Immature natural killer cell (primary cell): ENCODE measurements around the gene PDE3A. TPM values are rescaled to one million over a fixed set of nuclear protein-coding genes. Genes with fewer than 3 reads are reported as not detected.
"Not testable (repeated sequence)": the region's sequence is repeated elsewhere in the genome, so short reads cannot be mapped to it uniquely, and the experiment has no call there.

ENCODE experiments used
- DNase-seq, 3 donors: peaks; one replicate each; pipeline ENCODE4 v3.0.0; 2022; ENCODE audit warnings: mixed read lengths in 1 of 3
- H3K27ac Mint-ChIP-seq, 6 donors: one replicate each; pipeline ENCODE4 v1.8.0; 2020; ENCODE audit warnings: mixed read lengths in 6 of 6, mild to moderate bottlenecking in 5 of 6, inconsistent platforms in 4 of 6, moderate library complexity in 3 of 6
- H3K27me3 Mint-ChIP-seq, 3 donors: one replicate each; pipeline ENCODE4 v1.8.0; 2020 to 2021; ENCODE audit warnings: low read depth in 3 of 3, mild to moderate bottlenecking in 3 of 3, mixed read lengths in 3 of 3, moderate library complexity in 3 of 3, inconsistent platforms in 1 of 3
- H3K36me3 Mint-ChIP-seq, 3 donors: one replicate each; pipeline ENCODE4 v1.8.0; 2020; ENCODE audit warnings: mixed read lengths in 3 of 3, inconsistent platforms in 2 of 3, mild to moderate bottlenecking in 2 of 3
- H3K4me1 Mint-ChIP-seq, 2 donors: one replicate each; pipeline ENCODE4 v1.8.0; 2020; ENCODE audit warnings: inconsistent platforms in 2 of 2, mild to moderate bottlenecking in 2 of 2, mixed read lengths in 2 of 2, moderate library complexity in 1 of 2
- H3K4me3 Mint-ChIP-seq, 5 donors: one replicate each; pipeline ENCODE4 v1.8.0; 2020; ENCODE audit warnings: mild to moderate bottlenecking in 5 of 5, mixed read lengths in 5 of 5, inconsistent platforms in 3 of 5, moderate library complexity in 3 of 5
- H3K9me3 Mint-ChIP-seq, 6 donors: one replicate each; pipeline ENCODE4 v1.8.0; 2020; ENCODE audit warnings: mild to moderate bottlenecking in 6 of 6, mixed read lengths in 6 of 6, inconsistent platforms in 4 of 6, moderate library complexity in 3 of 6
- polyA plus RNA-seq, 3 donors: library from polyadenylated mRNA; unstranded; fragments of 300-500 nt; fragmentation: Illumina TruSeq; gene quantifications; one replicate each; pipeline ENCODE4 v1.2.3, GENCODE V29; 2021

PDE3A gene
- polyA plus RNA-seq, 3 donors from 2014 or later, result 0.08 TPM; not detected in 2

DNA sequence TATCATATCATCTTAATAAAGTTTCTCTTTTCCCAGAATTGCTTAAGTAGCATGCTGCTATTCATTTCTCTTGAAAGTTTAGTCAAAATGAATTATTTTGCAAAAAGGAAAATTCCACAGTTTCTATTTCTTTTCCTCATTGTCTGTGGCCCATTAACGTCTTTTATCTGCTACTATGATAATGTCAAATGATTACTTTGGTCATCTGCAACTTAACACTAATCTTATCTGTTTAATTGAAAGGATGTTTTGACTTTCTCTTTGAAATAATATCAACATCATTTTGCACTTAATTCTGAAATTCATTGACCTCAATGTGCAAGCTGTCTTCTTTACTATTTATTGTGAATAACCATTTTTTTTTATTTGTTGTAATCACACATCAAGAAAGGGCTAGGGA, 180.3 kb downstream of the PDE3A start:
- H3K27me3 Mint-ChIP-seq, result peaks cover 0 to 2% (median 0%) of the 10 kb centered on the region in 3 donors
- H3K4me3 Mint-ChIP-seq, result no peak overlapping the region

GRCh38 chr12:20549108-20549719, 180.9 kb downstream of the PDE3A start:
- Mint-ChIP-seq H3K9me3 (no peaks in the 10 kb centered on the region), H3K36me3 (no peaks in the 10 kb centered on the region), H3K4me1 (no peaks in the 10 kb centered on the region), H3K27me3 (peaks cover 0 to 2% (median 0%) of the 10 kb centered on the region in 3 donors), H3K27ac (no peak overlapping the region), H3K4me3 (no peak overlapping the region)
- no peak for DNase-seq

More for the DNA sequence above, 180.3 kb downstream of the PDE3A start:
- no peaks in the 10 kb centered on the region for H3K9me3 Mint-ChIP-seq
- DNase-seq, result no peak
- no peak overlapping the region for H3K27ac Mint-ChIP-seq
- H3K4me1 Mint-ChIP-seq, result no peaks in the 10 kb centered on the region
- no peaks in the 10 kb centered on the region for H3K36me3 Mint-ChIP-seq

DNA sequence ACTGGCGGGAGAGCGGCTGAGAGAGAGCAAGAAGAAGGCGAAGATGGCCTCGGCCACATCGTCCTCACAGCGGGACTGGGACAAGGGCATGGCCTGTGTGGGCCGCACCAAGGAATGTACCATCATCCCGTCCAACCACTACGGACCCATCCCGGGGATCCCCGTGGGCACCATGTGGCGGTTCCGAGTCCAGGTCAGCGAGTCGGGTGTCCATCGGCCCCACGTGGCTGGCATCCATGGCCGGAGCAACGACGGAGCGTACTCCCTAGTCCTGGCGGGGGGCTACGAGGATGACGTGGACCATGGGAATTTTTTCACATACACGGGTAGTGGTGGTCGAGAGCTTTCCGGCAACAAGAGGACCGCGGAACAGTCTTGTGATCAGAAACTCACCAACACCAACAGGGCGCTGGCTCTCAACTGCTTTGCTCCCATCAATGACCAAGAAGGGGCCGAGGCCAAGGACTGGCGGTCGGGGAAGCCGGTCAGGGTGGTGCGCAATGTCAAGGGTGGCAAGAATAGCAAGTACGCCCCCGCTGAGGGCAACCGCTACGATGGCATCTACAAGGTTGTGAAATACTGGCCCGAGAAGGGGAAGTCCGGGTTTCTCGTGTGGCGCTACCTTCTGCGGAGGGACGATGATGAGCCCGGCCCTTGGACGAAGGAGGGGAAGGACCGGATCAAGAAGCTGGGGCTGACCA, 183.6 kb downstream of the PDE3A start:
- H3K4me1 Mint-ChIP-seq, H3K4me3 Mint-ChIP-seq, H3K36me3 Mint-ChIP-seq, H3K27me3 Mint-ChIP-seq, H3K9me3 Mint-ChIP-seq, H3K27ac Mint-ChIP-seq, DNase-seq: not testable (repeated sequence)

GRCh38 chr12:20552586-20552985, 184.2 kb downstream of the PDE3A start:
- not testable (repeated sequence) for H3K4me3 Mint-ChIP-seq, H3K4me1 Mint-ChIP-seq, H3K27ac Mint-ChIP-seq, DNase-seq, H3K27me3 Mint-ChIP-seq, H3K36me3 Mint-ChIP-seq, H3K9me3 Mint-ChIP-seq

DNA sequence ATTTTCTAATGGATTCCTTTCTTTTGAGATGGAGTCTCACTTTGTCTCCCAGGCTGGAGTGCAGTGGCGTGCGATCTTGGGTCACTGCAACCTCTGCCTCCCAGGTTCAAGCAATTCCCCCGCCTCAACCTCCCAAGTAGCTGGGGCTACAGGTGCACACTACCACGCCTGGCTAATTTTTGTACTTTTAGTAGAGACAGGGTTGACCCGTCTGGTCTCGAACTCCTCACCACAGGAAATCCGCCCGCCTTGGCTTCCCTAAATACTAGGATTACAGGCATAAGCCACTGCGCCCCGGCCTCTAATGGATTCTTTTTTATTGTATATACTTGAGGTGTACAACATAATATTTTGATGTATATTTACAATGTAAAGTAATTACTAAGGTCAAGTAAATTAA, 186.7 kb downstream of the PDE3A start:
- H3K4me3 Mint-ChIP-seq, result no peak overlapping the region
- no peak for DNase-seq
- no peaks in the 10 kb centered on the region for H3K4me1 Mint-ChIP-seq

DNA sequence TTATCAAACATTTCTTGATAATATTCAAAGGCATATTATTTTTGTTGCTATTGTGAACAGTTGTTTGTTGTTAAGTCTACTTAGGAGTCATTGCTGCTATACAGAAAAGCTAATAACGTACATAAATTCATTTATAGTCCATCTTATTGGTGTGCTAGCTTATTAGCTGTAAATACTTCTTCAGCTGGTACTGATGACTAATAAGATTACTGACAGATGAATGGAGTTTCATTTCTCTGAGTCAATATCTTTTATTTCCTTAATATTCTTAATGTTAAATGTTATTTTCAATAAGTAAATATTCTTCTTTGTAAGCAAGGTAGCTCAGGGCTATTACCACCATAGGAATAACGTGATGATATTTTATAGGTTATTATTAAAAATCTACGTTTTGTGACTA, 187.4 kb downstream of the PDE3A start:
- Mint-ChIP-seq H3K9me3 (no peaks in the 10 kb centered on the region), H3K27me3 (peaks cover 0 to 6% (median 0%) of the 10 kb centered on the region in 3 donors), H3K4me3 (no peak overlapping the region), H3K27ac (no peak overlapping the region), H3K36me3 (no peaks in the 10 kb centered on the region), H3K4me1 (no peaks in the 10 kb centered on the region)
- DNase-seq, result no peak

More for the DNA sequence above, 186.7 kb downstream of the PDE3A start:
- H3K27ac Mint-ChIP-seq, result no peak overlapping the region
- peaks cover 0 to 4% (median 0%) of the 10 kb centered on the region in 3 donors for H3K27me3 Mint-ChIP-seq
- H3K9me3 Mint-ChIP-seq, result no peaks in the 10 kb centered on the region
- H3K36me3 Mint-ChIP-seq, result no peaks in the 10 kb centered on the region

GRCh38 chr12:20557096-20557495, 188.8 kb downstream of the PDE3A start:
- no peaks in the 10 kb centered on the region for H3K4me1 Mint-ChIP-seq
- H3K36me3 Mint-ChIP-seq, result no peaks in the 10 kb centered on the region
- DNase-seq, result no peak

GRCh38 chr12:20560935-20561334, 192.6 kb downstream of the PDE3A start:
- H3K4me1 Mint-ChIP-seq, result no peaks in the 10 kb centered on the region
- peaks cover 0 to 6% (median 4%) of the 10 kb centered on the region in 3 donors for H3K27me3 Mint-ChIP-seq
- DNase-seq, result no peak

More at GRCh38 chr12:20557096-20557495, 188.8 kb downstream of the PDE3A start:
- Mint-ChIP-seq H3K27me3 (peaks cover 0 to 6% (median 0%) of the 10 kb centered on the region in 3 donors), H3K4me3 (no peak overlapping the region), H3K27ac (no peak overlapping the region), H3K9me3 (no peaks in the 10 kb centered on the region)

GRCh38 chr12:20561871-20562270, 193.5 kb downstream of the PDE3A start:
- Mint-ChIP-seq H3K4me3 (no peak overlapping the region), H3K27me3 (peaks cover 0 to 6% (median 4%) of the 10 kb centered on the region in 3 donors), H3K36me3 (no peaks in the 10 kb centered on the region), H3K9me3 (no peaks in the 10 kb centered on the region), H3K4me1 (no peaks in the 10 kb centered on the region), H3K27ac (no peak overlapping the region)
- DNase-seq, result no peak

More at GRCh38 chr12:20560935-20561334, 192.6 kb downstream of the PDE3A start:
- H3K36me3 Mint-ChIP-seq, result no peaks in the 10 kb centered on the region
- no peak overlapping the region for H3K4me3 Mint-ChIP-seq
- H3K9me3 Mint-ChIP-seq, result no peaks in the 10 kb centered on the region
- H3K27ac Mint-ChIP-seq, result no peak overlapping the region

GRCh38 chr12:20567413-20567812, 199.1 kb downstream of the PDE3A start:
- DNase-seq, result no peak
- Mint-ChIP-seq H3K27me3 (peaks cover 0 to 6% (median 0%) of the 10 kb centered on the region in 3 donors), H3K27ac (no peak overlapping the region), H3K9me3 (no peaks in the 10 kb centered on the region), H3K4me3 (no peak overlapping the region), H3K4me1 (no peaks in the 10 kb centered on the region), H3K36me3 (no peaks in the 10 kb centered on the region)

GRCh38 chr12:20572451-20572850, 204.1 kb downstream of the PDE3A start:
- H3K27ac Mint-ChIP-seq, result no peak overlapping the region
- DNase-seq, result no peak
- no peaks in the 10 kb centered on the region for H3K4me1 Mint-ChIP-seq
- peaks cover 0 to under 1% (median 0%) of the 10 kb centered on the region in 6 donors for H3K9me3 Mint-ChIP-seq
- H3K27me3 Mint-ChIP-seq, result peaks cover 0 to 4% (median 0%) of the 10 kb centered on the region in 3 donors
- no peak overlapping the region for H3K4me3 Mint-ChIP-seq
- H3K36me3 Mint-ChIP-seq, result no peaks in the 10 kb centered on the region

DNA sequence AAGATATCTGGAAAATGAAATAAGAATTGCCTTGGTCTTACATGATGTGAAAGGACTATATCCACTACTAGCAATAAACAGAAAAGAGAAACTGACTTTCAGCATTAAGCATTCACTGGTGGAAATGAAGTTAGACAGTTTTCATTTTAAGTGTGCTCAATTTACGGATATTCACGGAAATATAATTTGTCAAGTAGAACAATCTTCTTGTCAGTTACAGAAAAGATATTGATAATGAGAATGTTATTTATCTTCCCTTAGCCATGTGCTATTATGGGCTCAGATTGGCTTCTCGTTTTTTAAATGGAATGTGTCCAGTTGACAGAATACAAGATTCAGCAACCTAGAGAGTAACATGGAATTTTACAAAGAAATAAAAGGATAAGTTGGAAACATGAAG, 208.2 kb downstream of the PDE3A start:
- no peak overlapping the region for H3K4me3 Mint-ChIP-seq
- H3K27me3 Mint-ChIP-seq, result peaks cover 0 to 2% (median 0%) of the 10 kb centered on the region in 3 donors
- H3K27ac Mint-ChIP-seq, result no peak overlapping the region
- no peaks in the 10 kb centered on the region for H3K4me1 Mint-ChIP-seq
- DNase-seq, result no peak
- H3K36me3 Mint-ChIP-seq, result no peaks in the 10 kb centered on the region
- peaks cover 0 to 3% (median 0%) of the 10 kb centered on the region in 6 donors for H3K9me3 Mint-ChIP-seq

- no peaks in the 10 kb centered on the region for H3K36me3 Mint-ChIP-seq
Measured at GRCh38 chr12:20577054-20577453, 208.7 kb downstream of the PDE3A start.

DNA sequence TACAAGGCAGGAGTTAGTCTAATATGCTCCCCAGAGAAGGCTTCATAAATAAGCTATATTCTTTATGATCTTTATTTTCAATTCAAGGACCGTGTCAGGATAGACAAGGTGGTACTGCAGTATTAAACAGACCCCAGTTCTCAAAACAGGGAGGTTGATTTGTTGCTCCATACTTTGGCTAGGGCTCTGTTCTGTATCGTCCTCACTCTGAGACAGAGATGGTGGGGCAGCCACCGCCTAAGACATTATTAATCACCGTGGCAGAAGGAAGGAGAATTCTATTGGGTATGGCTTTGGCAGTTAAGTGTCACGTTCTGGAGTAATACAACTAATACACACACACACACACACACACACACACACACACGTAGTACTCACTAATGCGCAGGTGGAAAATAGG, 209.8 kb downstream of the PDE3A start:
- H3K27ac Mint-ChIP-seq, result no peak overlapping the region
- H3K9me3 Mint-ChIP-seq, result peaks cover 0 to 3% (median 0%) of the 10 kb centered on the region in 6 donors
- no peaks in the 10 kb centered on the region for H3K36me3 Mint-ChIP-seq
- no peaks in the 10 kb centered on the region for H3K4me1 Mint-ChIP-seq
- no peak overlapping the region for H3K4me3 Mint-ChIP-seq
- DNase-seq, result no peak
- H3K27me3 Mint-ChIP-seq, result peaks cover 0 to 2% (median 0%) of the 10 kb centered on the region in 3 donors

More at GRCh38 chr12:20577054-20577453, 208.7 kb downstream of the PDE3A start:
- no peaks in the 10 kb centered on the region for H3K4me1 Mint-ChIP-seq
- H3K9me3 Mint-ChIP-seq, result peaks cover 0 to 3% (median 0%) of the 10 kb centered on the region in 6 donors
- H3K27me3 Mint-ChIP-seq, result peaks cover 0 to 2% (median 0%) of the 10 kb centered on the region in 3 donors
- no peak overlapping the region for H3K27ac Mint-ChIP-seq
- no peak for DNase-seq
- H3K4me3 Mint-ChIP-seq, result no peak overlapping the region
